ENCODE results near the gene PCCA. TPM values are rescaled to one million over a fixed set of nuclear protein-coding genes. Genes with fewer than 3 reads are reported as not detected.
"Not testable (repeated sequence)": the region's sequence is repeated elsewhere in the genome, so short reads cannot be mapped to it uniquely, and the experiment has no call there.

PCCA gene
- total and polyA plus RNA-seq, 4 donors: 30.1 to 160 (median 76.3) TPM

GRCh38 chr13:100091391-100091790, 2.5 kb downstream of the PCCA start:
- TF ChIP-seq CTCF (IDR thresholded peaks at IDR 0.05; ENCODE audit: low read depth, low read length, missing input control): no peak
- 57% methylated on average over 2 of the region's 2 CpGs for WGBS

GRCh38 chr13:100092273-100092672, 3.4 kb downstream of the PCCA start:
- not testable (repeated sequence) for DNase-seq (ENCODE audit: low spot score); H3K4me3 ChIP-seq (ENCODE audit: low read depth in 1 of 3, low read length in 3 of 3); H3K27ac ChIP-seq (ENCODE audit: low read depth in 1 of 2, low read length in 2 of 2); H3K27me3 ChIP-seq (ENCODE audit: control insufficient read depth in 4 of 4, insufficient read depth in 4 of 4, low read length in 3 of 4); H3K36me3 ChIP-seq (ENCODE audit: control insufficient read depth in 4 of 4, insufficient read depth in 3 of 4, low read depth in 1 of 4, low read length in 3 of 4); H3K9me3 ChIP-seq (ENCODE audit: control insufficient read depth in 4 of 4, low read length in 3 of 4)
- Histone ChIP-seq H3K4me1 (ENCODE audit: control insufficient read depth in 4 of 4, insufficient read depth in 4 of 4, low read length in 3 of 4) (peaks cover 0 to 27% (median 18%) of the 10 kb centered on the region in 4 donors), H3K9ac (ENCODE audit: low read depth in 1 of 2, low read length in 2 of 2) (peak overlapping the region in 1 of 2 donors; percentile 8)
- WGBS: 98% methylated on average over 2 of the region's 2 CpGs

More at GRCh38 chr13:100091391-100091790, 2.5 kb downstream of the PCCA start:
- no peaks in the 10 kb centered on the region for H3K27me3 ChIP-seq (ENCODE audit: control insufficient read depth in 4 of 4, insufficient read depth in 4 of 4, low read length in 3 of 4)
- no peak for DNase-seq (ENCODE audit: low spot score)
- peaks cover 0 to 29% (median 14%) of the 10 kb centered on the region in 4 donors for H3K4me1 ChIP-seq (ENCODE audit: control insufficient read depth in 4 of 4, insufficient read depth in 4 of 4, low read length in 3 of 4)
- H3K9ac ChIP-seq (ENCODE audit: low read depth in 1 of 2, low read length in 2 of 2): peak overlapping the region in 1 of 2 donors; percentile 14
- peak overlapping the region; percentile 21 to 93 for H3K27ac ChIP-seq (ENCODE audit: low read depth in 1 of 2, low read length in 2 of 2)
- peaks cover 0 to 2% (median 0%) of the 10 kb centered on the region in 4 donors for H3K36me3 ChIP-seq (ENCODE audit: control insufficient read depth in 4 of 4, insufficient read depth in 3 of 4, low read depth in 1 of 4, low read length in 3 of 4)
- peak overlapping the region; percentile 75 to 90 (median 79) for H3K4me3 ChIP-seq (ENCODE audit: low read depth in 1 of 3, low read length in 3 of 3)
- no peaks in the 10 kb centered on the region for H3K9me3 ChIP-seq (ENCODE audit: control insufficient read depth in 4 of 4, low read length in 3 of 4)

GRCh38 chr13:100095498-100095897, 6.6 kb downstream of the PCCA start:
- 93% methylated on average over 4 of the region's 4 CpGs for WGBS
- Histone ChIP-seq H3K9me3 (ENCODE audit: control insufficient read depth in 4 of 4, low read length in 3 of 4) (no peaks in the 10 kb centered on the region), H3K4me1 (ENCODE audit: control insufficient read depth in 4 of 4, insufficient read depth in 4 of 4, low read length in 3 of 4) (peaks cover 8 to 39% (median 21%) of the 10 kb centered on the region in 4 donors), H3K4me3 (ENCODE audit: low read depth in 1 of 3, low read length in 3 of 3) (no peak overlapping the region), H3K36me3 (ENCODE audit: control insufficient read depth in 4 of 4, insufficient read depth in 3 of 4, low read depth in 1 of 4, low read length in 3 of 4) (no peaks in the 10 kb centered on the region), H3K9ac (ENCODE audit: low read depth in 1 of 2, low read length in 2 of 2) (no peak overlapping the region), H3K27me3 (ENCODE audit: control insufficient read depth in 4 of 4, insufficient read depth in 4 of 4, low read length in 3 of 4) (no peaks in the 10 kb centered on the region), H3K27ac (ENCODE audit: low read depth in 1 of 2, low read length in 2 of 2) (peak overlapping the region; percentile 31 to 35)
- TF ChIP-seq ATF3 (IDR thresholded peaks at IDR 0.05): no peak
- TF ChIP-seq ZBTB33 (IDR thresholded peaks at IDR 0.05): no peak
- TF ChIP-seq FOXA2 (IDR thresholded peaks at IDR 0.05): no peak
- no peak for TF ChIP-seq HNF4G (IDR thresholded peaks at IDR 0.05)
- TF ChIP-seq REST (IDR thresholded peaks at IDR 0.05): no peak
- TF ChIP-seq RAD21 (IDR thresholded peaks at IDR 0.05): no peak
- no peak for TF ChIP-seq HNF4A (conservative IDR thresholded peaks at IDR 0.05)
- no peak for TF ChIP-seq EGR1 (IDR thresholded peaks at IDR 0.05; ENCODE audit: low read depth in 2 of 2)
- no peak for TF ChIP-seq FOXA1 (IDR thresholded peaks at IDR 0.05)
- no peak for TF ChIP-seq SP1 (IDR thresholded peaks at IDR 0.05)
- TF ChIP-seq JUND (IDR thresholded peaks at IDR 0.05): no peak
- no peak for TF ChIP-seq MAX (IDR thresholded peaks at IDR 0.05)
- no peak for TF ChIP-seq RXRA (IDR thresholded peaks at IDR 0.05)
- TF ChIP-seq NR2F2 (IDR thresholded peaks at IDR 0.05): no peak
- TF ChIP-seq CTCF (IDR thresholded peaks at IDR 0.05; ENCODE audit: low read depth, low read length, missing input control): no peak
- DNase-seq (ENCODE audit: low spot score): no peak

Measured in liver (tissue), 9 donors.